H9 (cell line): Measurements from ENCODE around the gene AGTPBP1. TPM values are rescaled to one million over a fixed set of nuclear protein-coding genes. Genes with fewer than 3 reads are reported as not detected.

Source experiments
- DNase-seq: peaks from one replicate; pipeline ENCODE4 v3.0.0-alpha.2; 2017
- H2AFZ ChIP-seq: one replicate; pipeline ENCODE4 v1.6.1; 2013; ENCODE audit warnings: mild to moderate bottlenecking, low read length, control low read depth, moderate library complexity
- H2AK5ac ChIP-seq: 2 replicates; pipeline ENCODE4 v1.6.1; 2013; ENCODE audit warnings: low read length, control low read depth, mixed read lengths; ENCODE audit not compliant: insufficient read length
- H2BK120ac ChIP-seq: one replicate; pipeline ENCODE4 v1.6.1; 2013; ENCODE audit warnings: low read depth, mild to moderate bottlenecking, low read length, control low read depth, inconsistent platforms; ENCODE audit not compliant: poor library complexity, severe bottlenecking
- H2BK12ac ChIP-seq: 2 replicates; pipeline ENCODE4 v1.6.1; 2013; ENCODE audit warnings: low read length, control low read depth, mixed read lengths, low read depth; ENCODE audit not compliant: insufficient read length
- H2BK15ac ChIP-seq: 2 replicates; pipeline ENCODE4 v1.6.1; 2013; ENCODE audit warnings: low read depth, low read length, control low read depth
- H2BK20ac ChIP-seq: one replicate; pipeline ENCODE4 v1.6.1; 2013; ENCODE audit warnings: low read depth, mild to moderate bottlenecking, low read length, control low read depth, inconsistent platforms; ENCODE audit not compliant: poor library complexity, severe bottlenecking
- H2BK5ac ChIP-seq: 2 replicates; pipeline ENCODE4 v1.6.1; 2013; ENCODE audit warnings: low read length, control low read depth, mixed read lengths; ENCODE audit not compliant: insufficient read length
- H3K14ac ChIP-seq: 2 replicates; pipeline ENCODE4 v1.6.1; 2013; ENCODE audit warnings: low read length, control low read depth; ENCODE audit not compliant: insufficient read depth
- H3K18ac ChIP-seq: 2 replicates; pipeline ENCODE4 v1.6.1; 2013; ENCODE audit warnings: low read depth, mild to moderate bottlenecking, mixed read lengths, low read length, control low read depth; ENCODE audit not compliant: insufficient read length
- H3K23ac ChIP-seq: 2 replicates; pipeline ENCODE4 v1.6.1; 2013; ENCODE audit warnings: low read length, control low read depth, mixed read lengths, low read depth; ENCODE audit not compliant: insufficient read length
- H3K23me2 ChIP-seq: 2 replicates; pipeline ENCODE4 v1.6.1; 2013; ENCODE audit warnings: low read depth, mild to moderate bottlenecking, mixed read lengths, low read length, control low read depth; ENCODE audit not compliant: insufficient read length, poor library complexity, severe bottlenecking
- H3K27ac ChIP-seq: 2 replicates; pipeline ENCODE4 v1.5.1; 2013; ENCODE audit warnings: low read length, control low read depth, mixed read lengths, low read depth; ENCODE audit not compliant: insufficient read length
- H3K27me3 ChIP-seq: 2 replicates; pipeline ENCODE4 v1.6.1; 2013; ENCODE audit warnings: low read length, control low read depth, inconsistent platforms; ENCODE audit not compliant: insufficient read depth
- H3K4ac ChIP-seq: 2 replicates; pipeline ENCODE4 v1.6.1; 2013; ENCODE audit warnings: low read depth, mild to moderate bottlenecking, control low read depth, inconsistent platforms, low read length, moderate library complexity
- H3K4me1 ChIP-seq: 2 replicates; pipeline ENCODE4 v1.6.1; 2013; ENCODE audit warnings: low read length, control low read depth, inconsistent platforms; ENCODE audit not compliant: insufficient read depth
- H3K4me2 ChIP-seq: 2 replicates; pipeline ENCODE4 v1.6.1; 2013; ENCODE audit warnings: low read length, control low read depth, mixed read lengths; ENCODE audit not compliant: insufficient read length, insufficient read depth
- H3K56ac ChIP-seq: 2 replicates; pipeline ENCODE4 v1.6.1; 2013; ENCODE audit warnings: low read depth, mild to moderate bottlenecking, mixed read lengths, low read length, control low read depth; ENCODE audit not compliant: insufficient read length
- H3K79me1 ChIP-seq: 2 replicates; pipeline ENCODE4 v1.6.1; 2013; ENCODE audit warnings: low read depth, mild to moderate bottlenecking, moderate library complexity, low read length, control low read depth, inconsistent platforms; ENCODE audit not compliant: insufficient read depth, poor library complexity, severe bottlenecking
- H3K79me2 ChIP-seq: 2 replicates; pipeline ENCODE4 v1.6.1; 2013; ENCODE audit warnings: low read length, control low read depth, inconsistent platforms; ENCODE audit not compliant: insufficient read depth
- H3K9ac ChIP-seq: 2 replicates; pipeline ENCODE4 v1.6.1; 2013; ENCODE audit warnings: low read length, control low read depth, mixed read lengths; ENCODE audit not compliant: insufficient read length; ENCODE audit errors: extremely low read depth
- H3K9me3 ChIP-seq: one replicate; pipeline ENCODE4 v1.6.1; 2013; ENCODE audit warnings: low read depth, low read length, inconsistent platforms; ENCODE audit not compliant: control insufficient read depth
- H3T11ph ChIP-seq: one replicate; pipeline ENCODE4 v1.6.1; 2013; ENCODE audit warnings: mild to moderate bottlenecking, low read length, control low read depth, inconsistent platforms
- H4K20me1 ChIP-seq: one replicate; pipeline ENCODE4 v1.6.1; 2013; ENCODE audit not compliant: control insufficient read depth, insufficient read length, insufficient read depth
- H4K5ac ChIP-seq: 2 replicates; pipeline ENCODE4 v1.6.1; 2013; ENCODE audit warnings: low read depth, mild to moderate bottlenecking, mixed read lengths, low read length, control low read depth; ENCODE audit not compliant: insufficient read length
- H4K8ac ChIP-seq: replicated peaks from 2 replicates; pipeline ENCODE4 v1.6.1; 2013; ENCODE audit warnings: low read length, control low read depth, mixed read lengths, low read depth; ENCODE audit not compliant: insufficient read length
- H4K91ac ChIP-seq: 2 replicates; pipeline ENCODE4 v1.6.1; 2013; ENCODE audit warnings: low read depth, mild to moderate bottlenecking, moderate library complexity, mixed read lengths, low read length, control low read depth; ENCODE audit not compliant: insufficient read length
- H3K27ac Mint-ChIP-seq, 3 experiments: 2 replicates in 2 of 3; 3 replicates in 1 of 3; pipeline ENCODE4 v1.8.0; 2020 to 2021; ENCODE audit warnings: mixed read lengths in 3 of 3, mild to moderate bottlenecking in 1 of 3, moderate library complexity in 1 of 3
- H3K27me3 Mint-ChIP-seq: 2 replicates; pipeline ENCODE4 v1.8.0; 2021; ENCODE audit warnings: low read depth, mild to moderate bottlenecking, moderate library complexity, mixed read lengths
- H3K36me3 Mint-ChIP-seq, 3 experiments: 2 replicates in 2 of 3; 3 replicates in 1 of 3; pipeline ENCODE4 v1.8.0; 2020 to 2021; ENCODE audit warnings: low read depth in 3 of 3, mixed read lengths in 3 of 3; ENCODE audit not compliant: insufficient read depth in 1 of 3
- H3K4me1 Mint-ChIP-seq, 2 experiments: 2 replicates each; pipeline ENCODE4 v1.8.0; 2020; ENCODE audit warnings: mixed read lengths in 2 of 2
- H3K4me3 Mint-ChIP-seq, 2 experiments: 2 replicates in 1 of 2; 3 replicates in 1 of 2; pipeline ENCODE4 v1.8.0; 2020 to 2021; ENCODE audit warnings: mild to moderate bottlenecking in 2 of 2, mixed read lengths in 2 of 2, moderate library complexity in 1 of 2
- H3K9me3 Mint-ChIP-seq, 2 experiments: 2 replicates in 1 of 2; 3 replicates in 1 of 2; pipeline ENCODE4 v1.8.0; 2020; ENCODE audit warnings: mild to moderate bottlenecking in 2 of 2, mixed read lengths in 2 of 2, moderate library complexity in 1 of 2
- CTCF ChIP-seq: fragments of 200-600 bp; sonication (generic); conservative IDR thresholded peaks from 3 replicates; pipeline ENCODE4 v1.8.0; 2021; ENCODE audit warnings: antibody characterized with exemption, mild to moderate bottlenecking
- WGBS: extraction: QIAGEN DNeasy Blood & Tissue Kit; methylation state at CpG from one replicate; pipeline ENCODE4 v1.1.7; 2013; ENCODE audit warnings: missing lambda C conversion rate, low lambda C conversion rate, mixed read lengths; ENCODE audit not compliant: insufficient read length; ENCODE audit errors: extremely low coverage; 5-methylcytosine and 5-hydroxymethylcytosine counted together
- total RNA-seq: library from RNA; stranded (reverse); gene quantifications from 2 replicates; pipeline ENCODE4 v1.2.1, GENCODE V29; 2021

AGTPBP1 gene
- total RNA-seq, 1 experiment from 2014 or later = 53.1 TPM

GRCh38 chr9:85745203-85745602, 3.4 kb upstream of the AGTPBP1 start:
- WGBS = no CpG with 5 or more reads among the region's 2 CpGs
- H2AFZ ChIP-seq = no peak overlapping the region
- no peak overlapping the region for H3K27ac Mint-ChIP-seq

More at GRCh38 chr9:85745203-85745602, 3.4 kb upstream of the AGTPBP1 start:
- no peak overlapping the region for H2BK12ac ChIP-seq
- H3K56ac ChIP-seq = no peak overlapping the region
- H3K9me3 ChIP-seq = no peaks in the 10 kb centered on the region
- H3K4me1 ChIP-seq = no peaks in the 10 kb centered on the region
- no peak overlapping the region for H4K5ac ChIP-seq
- H3K79me2 ChIP-seq = no peaks in the 10 kb centered on the region; the same call in 1 of the 2 replicates
- no peak overlapping the region for H3K23ac ChIP-seq
- Mint-ChIP-seq H3K9me3 (no peaks in the 10 kb centered on the region), H3K27me3 (no peaks in the 10 kb centered on the region), H3K4me3 (no peak overlapping the region), H3K4me1 (peaks cover 27 to 29% of the 10 kb centered on the region in 2 experiments), H3K36me3 (no peaks in the 10 kb centered on the region; a peak in 1 of 7 replicates)
- H3T11ph ChIP-seq = no peak overlapping the region
- H3K14ac ChIP-seq = no peak overlapping the region
- no peaks in the 10 kb centered on the region for H4K20me1 ChIP-seq
- peaks cover 4% of the 10 kb centered on the region for H3K23me2 ChIP-seq
- no peak overlapping the region for H2BK15ac ChIP-seq
- H3K27me3 ChIP-seq = no peaks in the 10 kb centered on the region
- no peak overlapping the region for H3K27ac ChIP-seq
- H2BK120ac ChIP-seq = no peak overlapping the region
- no peak overlapping the region for H2AK5ac ChIP-seq
- no peak overlapping the region for H2BK20ac ChIP-seq
- no peaks in the 10 kb centered on the region for H3K79me1 ChIP-seq
- no peak overlapping the region for H4K91ac ChIP-seq
- no peak overlapping the region for H3K4ac ChIP-seq
- no peak for TF ChIP-seq CTCF
- no peak overlapping the region for H3K9ac ChIP-seq
- no peak overlapping the region for H4K8ac ChIP-seq
- H3K18ac ChIP-seq = no peak overlapping the region
- no peak for DNase-seq
- H3K4me2 ChIP-seq = no peak overlapping the region
- H2BK5ac ChIP-seq = no peak overlapping the region
